ENCODE results near the gene LRP2.

- no peak for TF ChIP-seq CTCF (IDR thresholded peaks at IDR 0.05; ENCODE audit: control extremely low read depth in 1 of 3, insufficient read depth in 1 of 3, low read depth in 1 of 3, low read length in 3 of 3)
- TF ChIP-seq POLR2A (IDR thresholded peaks at IDR 0.05; ENCODE audit: control extremely low read depth in 1 of 2, low read depth in 2 of 2, low read length in 2 of 2) = no peak
- no peak for TF ChIP-seq KDM5A (IDR thresholded peaks at IDR 0.05; ENCODE audit: low read length)
- no peak for TF ChIP-seq GTF2F1 (IDR thresholded peaks at IDR 0.05; ENCODE audit: borderline replicate concordance, low read depth, low read length)
- TF ChIP-seq CBX8 (IDR thresholded peaks at IDR 0.05; ENCODE audit: borderline replicate concordance, low read depth, low read length) = no peak
- TF ChIP-seq CEBPB (IDR thresholded peaks at IDR 0.05; ENCODE audit: low read depth, low read length) = no peak
- no peak for TF ChIP-seq JUND (IDR thresholded peaks at IDR 0.05; ENCODE audit: low read length)
- no peak for TF ChIP-seq POLR2AphosphoS5 (IDR thresholded peaks at IDR 0.05; ENCODE audit: low read depth, low read length)
- TF ChIP-seq RAD21 (IDR thresholded peaks at IDR 0.05 in 1 of 2, conservative IDR thresholded peaks at IDR 0.05 in 1 of 2; ENCODE audit: low read depth in 2 of 2, low read length in 2 of 2) = no peak
- TF ChIP-seq CBX5 (IDR thresholded peaks at IDR 0.05; ENCODE audit: low read depth, low read length) = no peak
- TF ChIP-seq MAX (IDR thresholded peaks at IDR 0.05) = no peak
- TF ChIP-seq, protein P1, sequence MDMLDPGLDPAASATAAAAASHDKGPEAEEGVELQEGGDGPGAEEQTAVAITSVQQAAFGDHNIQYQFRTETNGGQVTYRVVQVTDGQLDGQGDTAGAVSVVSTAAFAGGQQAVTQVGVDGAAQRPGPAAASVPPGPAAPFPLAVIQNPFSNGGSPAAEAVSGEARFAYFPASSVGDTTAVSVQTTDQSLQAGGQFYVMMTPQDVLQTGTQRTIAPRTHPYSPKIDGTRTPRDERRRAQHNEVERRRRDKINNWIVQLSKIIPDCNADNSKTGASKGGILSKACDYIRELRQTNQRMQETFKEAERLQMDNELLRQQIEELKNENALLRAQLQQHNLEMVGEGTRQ (IDR thresholded peaks at IDR 0.05; ENCODE audit: low read length) = no peak
- TF ChIP-seq ASH2L (IDR thresholded peaks at IDR 0.05; ENCODE audit: low read length) = no peak
Measured at GRCh38 chr2:169388161-169388560, 25.8 kb upstream of the LRP2 start.

Measured in H1 (cell line).